SHP77 (cell line): Measurements from ENCODE around the gene FMNL2.
"Not testable (repeated sequence)": the region's sequence is repeated elsewhere in the genome, so short reads cannot be mapped to it uniquely, and the experiment has no call there.

ENCODE experiments used
- DNase-seq, 2 experiments: peaks; one replicate each; lab custom pipeline; 2025; lab: John Stamatoyannopoulos, UW

Gene FMNL2

DNA sequence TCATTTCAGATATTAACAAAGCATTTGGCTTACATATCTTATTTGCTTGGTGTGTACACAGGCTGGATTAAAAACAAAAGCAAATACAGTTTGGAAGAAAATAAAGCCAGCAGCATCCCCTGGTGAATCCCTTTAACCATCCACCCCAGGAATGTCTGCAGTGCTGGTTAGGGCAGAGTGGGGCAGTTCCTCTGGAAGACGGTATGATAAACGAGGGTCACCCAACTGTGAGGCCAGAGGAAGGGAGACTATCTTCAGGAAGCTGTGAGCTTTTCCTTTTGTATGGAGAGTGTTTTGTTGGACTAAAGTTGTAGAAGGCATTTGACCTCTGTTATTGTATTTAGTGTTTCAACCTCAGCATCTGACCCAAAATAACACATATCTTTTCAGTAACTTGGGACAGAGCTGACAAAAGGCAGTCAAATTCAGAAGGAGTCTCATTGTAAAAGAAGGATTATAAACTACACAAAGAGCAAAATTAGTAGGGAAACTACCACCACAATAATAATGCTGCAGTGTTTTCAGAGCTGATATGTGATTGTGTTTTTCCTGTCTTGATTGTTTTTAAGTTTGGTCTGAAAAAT is 159.1 kb downstream of the FMNL2 start:
- DNase-seq = no peak

DNA sequence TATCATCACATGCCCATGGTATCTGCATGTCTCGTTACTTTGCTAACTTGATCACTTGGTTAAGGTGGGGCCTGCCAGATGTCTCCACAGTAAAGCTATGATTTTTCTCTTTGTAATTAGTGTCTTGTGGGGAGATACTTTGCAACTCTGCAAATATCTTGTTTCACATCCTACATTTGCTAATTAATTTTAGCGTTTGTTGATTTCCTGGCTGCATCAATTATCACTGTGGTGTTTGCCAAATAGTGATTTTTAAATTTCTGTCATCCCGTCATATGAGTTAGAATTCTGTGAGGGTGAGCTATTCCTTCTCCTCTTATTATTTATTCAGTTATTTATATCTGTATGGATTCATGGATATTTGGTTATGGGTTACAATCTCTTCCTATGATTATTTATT is 161.4 kb downstream of the FMNL2 start:
- no peak for DNase-seq

DNA sequence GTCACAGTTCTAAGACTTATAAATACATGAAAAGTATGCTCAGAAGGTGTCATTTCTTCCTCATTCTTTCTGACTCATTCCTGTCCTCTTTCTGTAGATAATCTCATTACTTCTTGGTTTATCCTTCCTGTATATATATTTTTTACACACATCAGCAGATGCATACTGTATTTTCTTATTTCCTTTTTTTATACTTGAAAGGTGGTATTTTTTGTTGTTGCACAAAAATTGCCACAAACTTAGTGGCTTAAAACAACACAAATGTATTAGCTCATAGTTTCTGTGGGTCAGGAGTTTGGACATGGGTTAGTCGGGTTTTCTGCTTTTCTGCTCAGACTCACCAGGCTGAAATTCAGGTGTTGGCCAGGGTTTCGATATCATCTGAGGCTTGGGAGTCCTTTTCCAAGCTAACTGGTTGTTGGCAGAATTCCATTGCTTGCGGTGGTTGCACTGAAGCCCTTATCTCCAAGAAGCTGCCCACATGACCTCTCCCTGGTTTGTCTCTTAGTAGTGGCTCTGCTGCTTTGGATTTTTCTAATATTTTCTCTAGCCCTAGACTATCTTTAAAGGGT is 162.6 kb downstream of the FMNL2 start:
- DNase-seq = no peak

DNA sequence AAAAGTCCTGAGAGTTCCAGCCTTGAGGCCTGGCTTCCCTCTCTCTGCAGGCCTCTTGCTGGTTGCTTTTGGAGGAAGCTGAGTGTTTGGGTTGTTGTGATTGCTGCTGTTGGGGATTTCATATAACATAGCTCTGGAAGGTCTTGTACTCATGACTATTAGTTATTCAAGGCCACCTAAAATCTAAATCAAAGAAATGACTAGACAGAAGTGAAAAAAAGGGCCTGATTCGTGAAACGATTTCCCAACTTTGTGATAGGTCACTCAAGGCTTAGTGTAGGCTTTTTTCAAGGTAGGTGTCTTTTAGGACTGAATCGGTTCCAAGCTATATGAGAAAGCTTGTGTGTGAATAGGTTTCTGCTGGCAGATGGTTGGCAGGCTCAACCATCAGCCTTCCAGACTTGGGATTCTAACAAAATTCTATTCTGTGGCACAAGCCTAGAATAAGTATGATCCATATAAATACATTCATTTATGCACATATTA is 164.4 kb downstream of the FMNL2 start:
- DNase-seq = no peak

DNA sequence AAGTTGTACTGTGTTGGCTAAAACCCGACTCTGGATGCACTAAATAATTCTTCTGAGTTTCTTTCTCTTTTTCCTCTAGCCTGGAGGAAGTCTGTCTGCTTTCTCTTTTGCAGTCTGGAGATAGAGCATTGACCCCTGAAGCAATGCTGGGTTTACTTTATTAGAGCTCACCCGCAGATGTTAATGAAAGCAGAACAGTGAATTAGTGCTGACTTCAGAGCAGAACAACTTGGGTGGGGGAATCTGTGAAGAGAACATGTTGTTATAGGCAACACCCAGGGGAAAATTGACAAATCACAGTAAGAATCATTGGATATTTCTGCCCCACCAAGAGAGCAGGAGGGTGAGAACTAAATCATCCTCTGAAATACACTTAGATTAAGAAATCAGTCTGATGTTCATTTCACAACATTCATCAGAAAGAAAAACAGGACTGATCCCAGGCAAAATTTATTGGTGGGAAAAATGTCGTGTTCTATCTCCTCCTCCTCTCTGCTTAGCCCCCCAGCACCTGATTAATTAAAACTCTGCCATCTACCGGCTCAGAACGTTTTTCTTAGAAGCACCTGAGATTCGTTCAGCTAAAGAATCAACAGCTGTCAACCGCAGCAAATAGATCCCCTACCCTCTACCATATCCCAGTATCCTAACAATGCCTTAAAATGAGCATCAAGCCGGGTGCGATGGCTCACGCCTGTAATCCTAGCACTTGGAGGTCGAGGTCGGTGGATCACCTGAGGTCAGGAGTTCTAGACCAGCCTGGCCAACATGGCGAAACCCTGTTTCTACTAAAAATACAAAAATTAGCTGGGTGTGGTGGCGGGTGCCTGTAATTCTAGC is 165.1 kb downstream of the FMNL2 start:
- DNase-seq = no peak

DNA sequence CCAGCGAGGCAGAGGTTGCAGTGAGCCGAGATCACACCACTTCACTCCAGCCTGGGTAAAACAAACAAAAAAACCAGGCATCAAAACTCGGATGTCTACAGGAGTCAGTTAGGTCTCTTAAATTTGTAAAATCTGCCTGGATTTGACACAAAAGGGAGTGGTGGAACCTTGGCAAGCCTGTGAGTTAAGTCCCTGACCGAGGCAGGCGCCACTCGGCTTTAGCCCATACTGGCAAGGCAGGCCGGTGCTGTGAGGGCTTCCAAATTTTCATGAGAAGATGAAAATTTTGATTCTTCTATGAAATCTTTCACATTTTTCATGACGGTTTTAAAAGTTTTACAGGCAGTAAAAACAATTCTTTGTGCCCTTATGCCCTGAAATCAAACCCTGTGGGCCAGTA is 165.8 kb downstream of the FMNL2 start:
- no peak for DNase-seq

DNA sequence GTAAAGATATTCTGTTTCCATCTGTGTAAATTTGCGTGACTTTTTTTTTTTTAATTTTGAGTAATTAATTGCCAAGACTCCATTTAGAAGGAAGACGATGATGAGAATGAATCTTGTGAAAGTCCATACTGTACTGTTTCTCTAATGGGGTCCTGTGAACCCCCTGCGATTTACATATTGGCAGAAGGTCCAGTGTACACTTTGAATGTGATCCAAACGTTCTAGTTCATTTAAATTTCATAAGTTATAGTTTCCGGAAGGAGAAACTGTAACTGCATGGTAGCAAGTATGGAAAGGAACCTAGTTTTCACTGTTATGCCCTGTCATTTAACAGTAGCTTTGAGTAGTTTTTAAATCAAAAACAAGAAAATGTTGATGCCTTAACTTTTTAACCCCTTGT is 166.7 kb downstream of the FMNL2 start:
- no peak for DNase-seq

DNA sequence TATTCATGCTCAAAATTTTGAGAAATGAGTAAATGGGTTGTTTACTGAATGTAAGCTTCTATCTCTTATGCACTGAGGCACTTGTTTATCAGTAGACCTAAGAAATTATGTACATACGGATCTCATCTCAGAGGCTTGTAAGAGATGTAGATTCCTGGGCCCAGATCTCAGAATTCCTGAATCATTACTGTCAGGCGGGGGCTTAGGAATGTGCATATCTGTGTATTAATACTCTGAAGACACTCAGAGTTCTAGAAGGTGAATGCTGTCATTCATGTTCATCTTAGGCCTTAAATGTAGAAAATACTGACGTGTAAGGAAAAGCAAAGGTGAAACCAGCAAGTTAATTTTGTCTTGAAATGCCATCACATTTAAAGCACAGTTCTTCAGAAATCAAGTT is 169.6 kb downstream of the FMNL2 start:
- no peak for DNase-seq

DNA sequence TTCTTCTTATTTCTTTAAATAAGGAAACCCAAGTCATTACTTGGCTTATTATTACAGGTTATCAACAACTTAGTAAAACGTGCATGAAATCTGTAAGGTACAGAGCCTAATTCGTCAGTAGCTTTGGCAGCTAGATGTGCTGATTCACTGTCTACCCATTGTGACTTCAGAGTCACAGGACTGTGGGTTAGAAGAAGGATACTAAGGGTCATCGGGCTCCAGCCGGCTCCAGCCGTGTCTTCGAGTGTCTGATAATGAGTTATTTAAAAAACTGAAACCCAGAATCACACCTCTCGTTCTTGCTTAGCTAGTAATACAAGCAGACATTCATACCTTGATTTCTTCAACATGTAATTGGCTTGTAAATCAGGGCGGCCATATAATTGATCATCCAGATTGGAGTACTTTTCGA is 170.5 kb downstream of the FMNL2 start:
- DNase-seq = no peak

DNA sequence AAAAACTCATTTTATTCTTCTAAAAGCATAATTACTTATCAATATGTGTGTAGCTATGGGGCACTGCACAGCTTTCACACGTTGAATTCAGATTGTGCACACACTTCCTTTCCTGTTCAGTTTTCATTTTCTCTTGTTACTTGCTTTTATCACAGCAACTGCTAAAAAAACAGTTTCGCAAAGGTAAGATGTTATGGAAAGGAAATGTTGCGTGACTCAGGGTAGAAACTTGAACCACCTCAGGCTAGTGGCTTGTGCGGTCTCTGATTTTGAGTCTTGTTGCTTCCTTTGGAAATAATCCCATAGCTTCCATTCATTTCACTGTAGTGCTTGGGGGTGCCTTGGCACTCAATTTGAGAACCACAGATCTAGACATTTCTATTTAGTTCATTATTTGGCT is 171.9 kb downstream of the FMNL2 start:
- no peak for DNase-seq

DNA sequence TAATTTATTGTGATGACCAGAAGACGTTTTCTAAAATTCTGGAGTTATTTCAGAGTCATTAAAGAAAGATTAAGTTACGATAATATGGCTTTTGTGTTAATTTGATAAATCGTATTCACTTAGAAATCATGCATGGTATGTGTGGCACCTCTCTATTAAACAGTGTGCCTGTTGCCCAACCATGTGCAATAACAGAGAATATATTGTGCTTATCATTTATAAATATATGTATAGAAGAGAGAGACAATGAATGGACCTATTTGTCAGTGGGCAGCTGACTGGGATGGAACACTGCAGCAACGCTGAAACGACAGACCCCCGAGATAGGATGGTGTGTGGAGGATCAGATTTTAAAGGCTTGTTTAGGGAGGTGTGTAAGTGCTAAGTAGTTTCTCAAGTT is 172.9 kb downstream of the FMNL2 start:
- DNase-seq = no peak

DNA sequence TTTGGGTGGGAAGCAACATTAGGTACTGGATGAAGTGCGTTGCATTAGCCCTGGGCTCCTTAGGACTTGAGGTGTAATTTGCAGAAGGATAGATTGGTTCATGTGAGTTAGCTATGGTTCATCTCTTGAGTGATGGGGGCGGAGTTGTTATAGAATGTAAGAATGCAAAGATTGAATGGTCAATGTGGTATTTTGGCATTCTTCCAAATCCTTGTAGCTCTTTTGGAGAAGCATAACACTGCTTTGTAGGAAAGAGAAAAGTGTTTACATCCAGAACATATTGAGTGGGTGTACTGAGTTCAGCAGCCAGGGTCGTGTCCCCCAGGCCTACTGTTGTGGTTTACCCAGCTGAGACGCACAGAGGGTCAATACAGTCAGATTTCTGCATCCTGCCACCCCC is 173.5 kb downstream of the FMNL2 start:
- DNase-seq = no peak

DNA sequence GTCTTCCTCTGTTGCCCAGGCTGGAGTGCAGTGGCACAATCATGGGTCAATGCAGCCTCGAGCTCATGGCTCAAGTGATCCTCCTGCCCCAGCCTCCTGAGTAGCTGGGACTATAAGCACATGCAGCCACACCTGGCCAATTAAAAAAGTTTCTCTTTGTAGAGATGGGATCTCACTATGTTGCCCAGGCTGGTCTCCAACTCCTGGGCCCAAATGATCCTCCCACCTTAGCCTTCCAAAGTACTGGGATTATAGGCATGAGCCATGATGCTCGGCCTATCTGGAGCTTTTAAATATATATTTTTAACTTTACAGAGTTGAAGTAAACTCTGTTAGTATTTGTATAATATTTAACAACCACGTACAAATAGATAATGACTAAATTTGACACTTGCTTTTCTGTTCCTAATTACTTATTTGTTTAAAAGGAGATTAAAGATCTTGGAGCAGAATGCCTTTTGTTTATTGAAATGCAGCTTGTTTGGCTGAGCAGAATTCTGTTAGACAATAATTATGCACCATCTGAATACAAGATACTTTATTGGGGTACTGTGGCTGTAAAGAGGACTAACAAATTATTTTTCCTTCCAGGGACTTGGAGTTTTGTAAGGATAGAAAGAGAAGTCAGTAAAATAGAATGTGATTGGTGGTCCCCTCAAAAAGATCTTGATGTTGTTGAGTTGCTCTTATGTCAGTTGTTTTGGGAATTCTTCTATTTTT is 175.0 kb downstream of the FMNL2 start:
- no peak for DNase-seq

DNA sequence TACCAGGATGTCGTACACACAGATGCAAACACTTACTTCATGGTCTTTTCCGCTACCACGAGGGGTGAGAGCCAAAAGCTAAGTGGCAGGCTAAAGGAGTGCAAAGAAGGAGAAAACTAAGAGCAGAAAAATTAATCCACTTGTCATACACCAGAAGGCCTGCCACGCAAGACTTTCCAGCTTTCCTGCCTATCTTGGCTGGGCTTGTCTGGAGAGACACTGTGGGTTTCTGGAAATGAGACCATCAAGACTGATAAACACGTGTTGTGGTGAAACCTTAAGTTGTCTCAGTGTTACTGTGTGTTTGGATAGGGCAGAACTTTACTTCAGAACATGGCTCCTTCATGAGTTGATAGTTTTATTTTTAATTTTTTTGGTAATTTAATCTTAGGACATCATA is 175.6 kb downstream of the FMNL2 start:
- DNase-seq = no peak

DNA sequence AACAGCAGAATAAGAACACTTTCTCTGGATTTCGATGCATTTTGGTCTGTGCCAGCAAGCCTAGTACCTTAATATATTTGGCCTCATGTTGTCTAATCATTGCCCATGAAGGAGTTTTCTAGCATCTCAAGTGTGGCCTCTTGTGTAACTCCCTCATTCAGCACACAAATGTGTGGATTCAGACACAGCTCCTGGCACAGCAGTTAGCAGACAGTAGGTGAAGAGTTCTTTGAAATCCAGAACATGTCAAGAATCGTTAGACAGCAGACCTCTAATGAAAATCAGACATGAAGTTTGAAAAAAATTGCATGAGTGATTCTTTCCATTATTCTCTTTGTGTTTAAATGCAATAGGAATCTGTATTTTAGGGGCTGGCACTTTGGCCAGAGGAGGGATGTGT is 177.0 kb downstream of the FMNL2 start:
- no peak for DNase-seq

DNA sequence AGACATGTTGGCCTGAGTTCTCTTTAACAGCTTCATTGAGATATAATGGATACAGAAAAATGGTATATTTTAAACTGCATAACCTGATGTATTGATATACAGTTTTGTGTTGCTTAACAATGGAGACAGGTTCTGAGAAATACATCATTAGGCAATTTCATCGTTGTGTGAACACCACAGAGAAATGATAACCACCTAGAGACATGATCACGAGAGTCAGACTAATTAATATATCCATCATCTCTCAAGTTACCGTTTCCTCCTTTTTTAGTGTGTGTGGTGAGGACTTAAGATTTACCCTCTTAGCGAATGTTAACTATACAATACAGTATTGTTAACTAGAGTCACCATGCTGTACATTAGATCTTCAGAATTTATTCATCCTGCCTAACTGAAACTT is 178.1 kb downstream of the FMNL2 start:
- DNase-seq = no peak

DNA sequence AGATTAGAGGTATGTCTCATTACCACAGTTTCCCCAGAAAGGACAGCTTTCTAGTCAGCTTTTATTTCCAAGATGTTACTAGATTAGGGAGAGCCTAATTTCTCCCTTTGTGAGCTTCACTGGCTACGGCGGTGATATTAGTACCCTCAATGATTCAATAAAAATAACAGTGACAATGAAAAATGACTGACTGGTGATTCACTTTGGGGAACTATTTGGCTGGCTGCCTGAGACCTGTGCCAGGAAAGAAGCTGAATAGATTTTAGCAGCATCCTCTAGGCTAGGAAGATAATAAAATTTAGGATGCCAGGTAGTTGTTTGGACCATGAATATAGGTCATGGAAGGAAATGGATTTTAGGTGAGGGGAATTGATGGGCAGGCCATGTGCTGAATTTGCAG is 178.7 kb downstream of the FMNL2 start:
- no peak for DNase-seq

DNA sequence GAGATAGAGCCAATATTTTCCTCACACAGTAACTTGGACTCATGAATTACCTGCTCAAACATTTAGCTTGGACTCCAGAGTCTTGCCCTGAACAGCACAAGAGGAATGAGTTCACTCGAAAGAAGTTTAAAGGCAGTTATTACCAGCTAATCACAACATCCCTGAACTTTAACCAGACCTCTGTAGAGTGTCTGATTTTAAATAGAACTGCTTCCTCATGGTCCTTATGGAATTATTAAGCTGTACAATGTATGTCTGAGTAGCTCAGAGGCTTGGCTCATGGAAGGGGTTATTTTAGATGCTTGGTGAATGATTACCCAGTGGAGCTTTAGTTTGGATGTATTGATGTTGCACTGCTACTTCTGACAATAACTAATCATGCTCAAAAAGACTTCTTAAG is 183.1 kb downstream of the FMNL2 start:
- no peak for DNase-seq

DNA sequence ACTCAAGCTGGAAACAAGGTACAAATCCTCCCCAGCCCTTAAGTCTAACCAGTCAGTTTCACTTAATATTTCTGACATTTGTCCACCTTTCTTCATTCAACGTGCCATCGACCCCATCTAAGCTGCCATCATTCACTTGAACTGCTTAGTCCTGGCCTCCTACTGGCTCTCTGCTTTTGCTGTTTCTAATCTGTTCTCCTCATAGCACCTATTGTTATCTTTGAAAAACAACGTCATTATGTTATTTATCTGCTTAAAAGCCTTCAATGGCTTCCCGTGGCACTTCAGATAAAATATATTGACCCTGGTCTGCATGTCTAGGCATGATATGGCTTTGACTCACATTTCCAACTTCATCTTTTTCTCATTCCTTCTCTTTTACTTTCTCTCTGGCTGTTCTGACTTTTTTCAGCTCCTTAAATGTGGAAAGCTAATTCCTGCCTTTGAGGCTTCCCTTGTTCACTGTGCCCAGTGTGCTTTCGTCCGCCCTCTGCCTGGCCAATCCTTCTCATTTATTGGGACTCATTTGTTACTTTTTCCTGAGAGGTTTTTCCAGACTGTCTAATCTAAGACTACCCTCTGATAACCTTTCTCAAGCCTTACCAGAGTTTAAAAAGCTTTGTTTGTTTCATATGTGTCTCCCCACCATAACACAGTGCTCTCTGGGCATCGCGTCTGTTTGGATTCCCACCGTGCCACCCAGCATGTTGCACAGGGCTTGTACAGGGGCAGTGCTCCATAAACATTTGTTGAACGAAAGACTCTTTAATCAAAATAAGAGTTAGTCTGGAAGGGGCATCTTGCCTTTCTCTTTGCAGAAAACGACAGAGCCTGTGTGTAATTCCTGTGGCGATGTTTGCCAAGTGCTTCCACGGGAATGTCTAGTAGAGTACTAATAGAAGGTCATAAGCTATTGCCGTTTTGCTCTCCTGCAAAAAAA is 183.9 kb downstream of the FMNL2 start:
- no peak for DNase-seq

DNA sequence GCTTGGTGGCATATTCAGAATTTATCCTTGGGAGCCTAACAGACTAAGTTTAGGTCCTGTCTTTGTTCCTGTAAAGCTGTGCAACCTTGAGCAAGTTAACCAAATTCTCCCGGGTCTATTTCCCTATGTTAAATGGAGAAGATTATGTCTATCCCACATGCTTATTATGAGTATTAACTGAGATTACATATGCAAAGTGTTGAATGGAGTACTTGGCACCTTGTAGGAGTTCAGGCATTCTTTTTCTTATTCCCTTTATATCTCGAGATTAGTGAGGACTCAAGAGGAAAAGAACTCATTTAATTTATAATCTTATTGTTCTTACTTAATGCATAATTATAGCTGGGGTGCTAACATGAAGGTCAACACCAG is 184.6 kb downstream of the FMNL2 start:
- DNase-seq = no peak

DNA sequence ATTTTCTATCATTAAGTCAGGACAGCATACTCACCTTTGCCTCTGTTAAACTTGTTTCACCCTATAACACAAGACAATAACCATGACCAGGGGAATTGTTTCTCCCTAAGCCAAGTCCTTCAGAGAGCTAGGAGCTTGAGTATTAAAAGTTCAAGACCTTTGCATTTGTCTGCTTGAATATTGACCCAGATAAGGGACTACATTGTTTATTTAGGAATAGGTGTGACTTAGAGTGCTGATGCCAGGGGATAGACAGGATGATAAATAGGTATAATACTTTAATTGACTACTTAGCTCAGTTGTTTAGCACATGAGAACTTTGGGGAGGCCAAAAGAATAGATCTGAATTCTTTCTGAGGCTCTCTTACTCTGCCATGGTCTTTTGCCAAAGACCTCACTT is 185.8 kb downstream of the FMNL2 start:
- no peak for DNase-seq

DNA sequence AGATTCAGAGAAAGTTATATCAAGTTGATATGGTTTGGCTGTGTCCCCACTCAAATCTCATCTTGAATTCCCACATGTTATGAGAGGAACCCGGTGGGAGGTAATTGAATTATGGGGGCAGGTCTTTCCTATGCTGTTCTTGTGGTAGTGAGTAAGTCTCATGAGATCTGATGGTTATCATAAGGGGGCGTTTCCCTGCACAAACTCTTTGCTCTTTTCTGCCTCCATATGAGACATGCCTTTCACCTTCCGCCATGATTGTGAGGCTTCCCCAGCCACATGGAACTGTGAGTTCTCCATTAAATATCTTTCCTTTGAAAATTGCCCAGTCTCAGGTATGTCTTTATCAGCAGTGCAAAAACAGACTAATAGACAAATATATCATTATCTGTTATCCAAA is 187.5 kb downstream of the FMNL2 start:
- not testable (repeated sequence) for DNase-seq
